HEK293 (cell line): ENCODE measurements around the gene ZNF771.
A peak's percentile ranks its signal among the peaks of the same experiment; 100 is the strongest.

ENCODE experiments used
- MZF1 ChIP-seq: fragments of 450-650 bp; formaldehyde crosslinking; IDR thresholded peaks from 2 replicates; pipeline ENCODE4 v1.5.1; 2017; ENCODE audit warnings: missing biosample characterization, missing genetic modification characterization, borderline replicate concordance
- REST ChIP-seq: fragments of 450-650 bp; formaldehyde crosslinking; IDR thresholded peaks from 2 replicates; pipeline ENCODE4 v1.5.1; 2016; ENCODE audit warnings: missing biosample characterization, missing genetic modification characterization
- ZBTB21 ChIP-seq: fragments of 450-650 bp; formaldehyde crosslinking; IDR thresholded peaks from 2 replicates; pipeline ENCODE4 v1.5.1; 2017; ENCODE audit warnings: missing biosample characterization, missing genetic modification characterization
- ZBTB6 ChIP-seq: fragments of 450-650 bp; formaldehyde crosslinking; IDR thresholded peaks from 2 replicates; pipeline ENCODE4 v1.5.1; 2017; ENCODE audit warnings: missing biosample characterization, missing genetic modification characterization
- ZBTB7A ChIP-seq: fragments of 450-650 bp; formaldehyde crosslinking; IDR thresholded peaks from 2 replicates; pipeline ENCODE4 v1.5.1; 2016; ENCODE audit warnings: low read depth, missing biosample characterization, missing genetic modification characterization
- ZEB2 ChIP-seq: fragments of 450-650 bp; formaldehyde crosslinking; IDR thresholded peaks from 2 replicates; pipeline ENCODE4 v1.5.1; 2016; ENCODE audit warnings: missing biosample characterization, missing genetic modification characterization
- ZIC2 ChIP-seq: fragments of 450-650 bp; formaldehyde crosslinking; IDR thresholded peaks from 2 replicates; pipeline ENCODE4 v1.5.1; 2016; ENCODE audit warnings: missing biosample characterization, missing genetic modification characterization
- ZNF10 ChIP-seq: fragments of 450-650 bp; formaldehyde crosslinking; IDR thresholded peaks from 2 replicates; pipeline ENCODE4 v1.5.1; 2017; ENCODE audit warnings: missing biosample characterization, missing genetic modification characterization
- ZNF155 ChIP-seq: fragments of 450-650 bp; formaldehyde crosslinking; IDR thresholded peaks from 2 replicates; pipeline ENCODE4 v1.5.1; 2016; ENCODE audit warnings: missing biosample characterization, missing genetic modification characterization
- ZNF16 ChIP-seq: fragments of 450-650 bp; formaldehyde crosslinking; IDR thresholded peaks from 2 replicates; pipeline ENCODE4 v1.5.1; 2016; ENCODE audit warnings: low read depth, missing biosample characterization, missing genetic modification characterization
- ZNF2 ChIP-seq: fragments of 450-650 bp; formaldehyde crosslinking; IDR thresholded peaks from 2 replicates; pipeline ENCODE4 v1.5.1; 2016; ENCODE audit warnings: missing biosample characterization, missing genetic modification characterization
- ZNF214 ChIP-seq: fragments of 450-650 bp; formaldehyde crosslinking; IDR thresholded peaks from 2 replicates; pipeline ENCODE4 v1.5.1; 2017; ENCODE audit warnings: missing biosample characterization, mild to moderate bottlenecking, missing genetic modification characterization, borderline replicate concordance
- ZNF366 ChIP-seq: fragments of 450-650 bp; formaldehyde crosslinking; conservative IDR thresholded peaks from 2 replicates; pipeline ENCODE4 v1.5.1; 2016; ENCODE audit warnings: missing biosample characterization, missing genetic modification characterization
- ZNF423 ChIP-seq: fragments of 450-650 bp; formaldehyde crosslinking; IDR thresholded peaks from 2 replicates; pipeline ENCODE4 v1.5.1; 2016; ENCODE audit warnings: missing biosample characterization, missing genetic modification characterization
- ZNF561 ChIP-seq: fragments of 450-650 bp; IDR thresholded peaks from 2 replicates; pipeline ENCODE4 v1.5.1; 2018; ENCODE audit warnings: missing biosample characterization, missing genetic modification characterization, borderline replicate concordance
- ZNF692 ChIP-seq: fragments of 450-650 bp; formaldehyde crosslinking; IDR thresholded peaks from 2 replicates; pipeline ENCODE4 v1.5.1; 2016; ENCODE audit warnings: missing biosample characterization, missing genetic modification characterization
- TF ChIP-seq, protein P1 (sequence below): fragments of 450-650 bp; formaldehyde crosslinking; IDR thresholded peaks from 2 replicates; pipeline ENCODE4 v1.5.1; 2017; ENCODE audit warnings: missing biosample characterization, missing genetic modification characterization
- TF ChIP-seq, protein P2 (sequence below): fragments of 450-650 bp; formaldehyde crosslinking; conservative IDR thresholded peaks from 2 replicates; pipeline ENCODE4 v1.5.1; 2016; ENCODE audit warnings: low read depth, missing biosample characterization, missing genetic modification characterization
- TF ChIP-seq, protein P3 (sequence below): sonication (generic); formaldehyde crosslinking; IDR thresholded peaks from 2 replicates; pipeline ENCODE4 v1.8.1; 2022; ENCODE audit warnings: mild to moderate bottlenecking, moderate library complexity, missing genetic modification reagents
- TF ChIP-seq, protein P4 (sequence below): fragments of 450-650 bp; formaldehyde crosslinking; IDR thresholded peaks from 2 replicates; pipeline ENCODE4 v1.5.1; 2016; ENCODE audit warnings: missing biosample characterization, missing genetic modification characterization
- TF ChIP-seq, protein P5 (sequence below): fragments of 450-650 bp; formaldehyde crosslinking; IDR thresholded peaks from 2 replicates; pipeline ENCODE4 v1.5.1; 2016; ENCODE audit warnings: missing biosample characterization, missing genetic modification characterization

The ZNF771 gene

GRCh38 chr16:30430428-30430970 is 23.1 kb downstream of the ZNF771 start (continued):
- TF ChIP-seq, protein P1, sequence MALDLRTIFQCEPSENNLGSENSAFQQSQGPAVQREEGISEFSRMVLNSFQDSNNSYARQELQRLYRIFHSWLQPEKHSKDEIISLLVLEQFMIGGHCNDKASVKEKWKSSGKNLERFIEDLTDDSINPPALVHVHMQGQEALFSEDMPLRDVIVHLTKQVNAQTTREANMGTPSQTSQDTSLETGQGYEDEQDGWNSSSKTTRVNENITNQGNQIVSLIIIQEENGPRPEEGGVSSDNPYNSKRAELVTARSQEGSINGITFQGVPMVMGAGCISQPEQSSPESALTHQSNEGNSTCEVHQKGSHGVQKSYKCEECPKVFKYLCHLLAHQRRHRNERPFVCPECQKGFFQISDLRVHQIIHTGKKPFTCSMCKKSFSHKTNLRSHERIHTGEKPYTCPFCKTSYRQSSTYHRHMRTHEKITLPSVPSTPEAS, result peak; percentile 46; the same call in 1 of the 2 replicates
- TF ChIP-seq ZNF561 (tag by site-specific recombination) (0 out of 2 replicates have a peak, but pooled peaks have one; percentile 87), ZNF366 (tag by site-specific recombination) (peak; percentile 24; the same call in 1 of the 2 replicates), MZF1 (tag by site-specific recombination) (0 out of 2 replicates have a peak, but pooled peaks have one; percentile 15), ZNF16 (tag by site-specific recombination) (no peak), ZNF214 (tag by site-specific recombination) (no peak), ZNF423 (tag by site-specific recombination) (no peak), ZNF10 (tag by site-specific recombination) (0 out of 2 replicates have a peak, but pooled peaks have one; percentile 7), ZNF155 (no peak), ZIC2 (tag by site-specific recombination) (0 out of 2 replicates have a peak, but pooled peaks have one; percentile 23), ZNF2 (tag by site-specific recombination) (peak; percentile 43; the same call in 1 of the 2 replicates), ZNF692 (0 out of 2 replicates have a peak, but pooled peaks have one; percentile 40), REST (tag by site-specific recombination) (0 out of 2 replicates have a peak, but pooled peaks have one; percentile 32), ZEB2 (tag by site-specific recombination) (peak; percentile 43; the same call in 1 of the 2 replicates), ZBTB7A (0 out of 2 replicates have a peak, but pooled peaks have one; percentile 37), ZBTB6 (tag by site-specific recombination) (0 out of 2 replicates have a peak, but pooled peaks have one; percentile 7), ZBTB21 (tag by site-specific recombination) (peak; percentile 38; the same call in 1 of the 2 replicates)
- TF ChIP-seq, protein P2, sequence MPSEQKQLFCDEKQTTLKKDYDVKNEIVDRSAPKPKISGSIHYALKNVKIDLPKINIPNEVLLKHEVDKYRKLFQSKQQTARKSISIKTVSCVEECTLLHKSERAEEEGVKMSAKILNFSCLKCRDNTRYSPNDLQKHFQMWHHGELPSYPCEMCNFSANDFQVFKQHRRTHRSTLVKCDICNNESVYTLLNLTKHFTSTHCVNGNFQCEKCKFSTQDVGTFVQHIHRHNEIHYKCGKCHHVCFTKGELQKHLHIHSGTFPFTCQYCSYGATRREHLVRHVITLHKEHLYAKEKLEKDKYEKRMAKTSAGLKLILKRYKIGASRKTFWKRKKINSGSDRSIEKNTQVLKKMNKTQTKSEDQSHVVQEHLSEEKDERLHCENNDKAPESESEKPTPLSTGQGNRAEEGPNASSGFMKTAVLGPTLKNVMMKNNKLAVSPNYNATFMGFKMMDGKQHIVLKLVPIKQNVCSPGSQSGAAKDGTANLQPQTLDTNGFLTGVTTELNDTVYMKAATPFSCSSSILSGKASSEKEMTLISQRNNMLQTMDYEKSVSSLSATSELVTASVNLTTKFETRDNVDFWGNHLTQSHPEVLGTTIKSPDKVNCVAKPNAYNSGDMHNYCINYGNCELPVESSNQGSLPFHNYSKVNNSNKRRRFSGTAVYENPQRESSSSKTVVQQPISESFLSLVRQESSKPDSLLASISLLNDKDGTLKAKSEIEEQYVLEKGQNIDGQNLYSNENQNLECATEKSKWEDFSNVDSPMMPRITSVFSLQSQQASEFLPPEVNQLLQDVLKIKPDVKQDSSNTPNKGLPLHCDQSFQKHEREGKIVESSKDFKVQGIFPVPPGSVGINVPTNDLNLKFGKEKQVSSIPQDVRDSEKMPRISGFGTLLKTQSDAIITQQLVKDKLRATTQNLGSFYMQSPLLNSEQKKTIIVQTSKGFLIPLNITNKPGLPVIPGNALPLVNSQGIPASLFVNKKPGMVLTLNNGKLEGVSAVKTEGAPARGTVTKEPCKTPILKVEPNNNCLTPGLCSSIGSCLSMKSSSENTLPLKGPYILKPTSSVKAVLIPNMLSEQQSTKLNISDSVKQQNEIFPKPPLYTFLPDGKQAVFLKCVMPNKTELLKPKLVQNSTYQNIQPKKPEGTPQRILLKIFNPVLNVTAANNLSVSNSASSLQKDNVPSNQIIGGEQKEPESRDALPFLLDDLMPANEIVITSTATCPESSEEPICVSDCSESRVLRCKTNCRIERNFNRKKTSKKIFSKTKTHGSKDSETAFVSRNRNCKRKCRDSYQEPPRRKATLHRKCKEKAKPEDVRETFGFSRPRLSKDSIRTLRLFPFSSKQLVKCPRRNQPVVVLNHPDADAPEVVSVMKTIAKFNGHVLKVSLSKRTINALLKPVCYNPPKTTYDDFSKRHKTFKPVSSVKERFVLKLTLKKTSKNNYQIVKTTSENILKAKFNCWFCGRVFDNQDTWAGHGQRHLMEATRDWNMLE (tag by site-specific recombination), result peak; percentile 80
- TF ChIP-seq, protein P3, sequence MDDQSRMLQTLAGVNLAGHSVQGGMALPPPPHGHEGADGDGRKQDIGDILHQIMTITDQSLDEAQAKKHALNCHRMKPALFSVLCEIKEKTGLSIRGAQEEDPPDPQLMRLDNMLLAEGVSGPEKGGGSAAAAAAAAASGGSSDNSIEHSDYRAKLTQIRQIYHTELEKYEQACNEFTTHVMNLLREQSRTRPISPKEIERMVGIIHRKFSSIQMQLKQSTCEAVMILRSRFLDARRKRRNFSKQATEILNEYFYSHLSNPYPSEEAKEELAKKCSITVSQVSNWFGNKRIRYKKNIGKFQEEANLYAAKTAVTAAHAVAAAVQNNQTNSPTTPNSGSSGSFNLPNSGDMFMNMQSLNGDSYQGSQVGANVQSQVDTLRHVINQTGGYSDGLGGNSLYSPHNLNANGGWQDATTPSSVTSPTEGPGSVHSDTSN (CRISPR knock-in tag), result 0 out of 2 replicates have a peak, but pooled peaks have one; percentile 16
- TF ChIP-seq, protein P4, sequence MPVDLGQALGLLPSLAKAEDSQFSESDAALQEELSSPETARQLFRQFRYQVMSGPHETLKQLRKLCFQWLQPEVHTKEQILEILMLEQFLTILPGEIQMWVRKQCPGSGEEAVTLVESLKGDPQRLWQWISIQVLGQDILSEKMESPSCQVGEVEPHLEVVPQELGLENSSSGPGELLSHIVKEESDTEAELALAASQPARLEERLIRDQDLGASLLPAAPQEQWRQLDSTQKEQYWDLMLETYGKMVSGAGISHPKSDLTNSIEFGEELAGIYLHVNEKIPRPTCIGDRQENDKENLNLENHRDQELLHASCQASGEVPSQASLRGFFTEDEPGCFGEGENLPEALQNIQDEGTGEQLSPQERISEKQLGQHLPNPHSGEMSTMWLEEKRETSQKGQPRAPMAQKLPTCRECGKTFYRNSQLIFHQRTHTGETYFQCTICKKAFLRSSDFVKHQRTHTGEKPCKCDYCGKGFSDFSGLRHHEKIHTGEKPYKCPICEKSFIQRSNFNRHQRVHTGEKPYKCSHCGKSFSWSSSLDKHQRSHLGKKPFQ (tag by site-specific recombination), result 0 out of 2 replicates have a peak, but pooled peaks have one; percentile 13
- TF ChIP-seq, protein P5, sequence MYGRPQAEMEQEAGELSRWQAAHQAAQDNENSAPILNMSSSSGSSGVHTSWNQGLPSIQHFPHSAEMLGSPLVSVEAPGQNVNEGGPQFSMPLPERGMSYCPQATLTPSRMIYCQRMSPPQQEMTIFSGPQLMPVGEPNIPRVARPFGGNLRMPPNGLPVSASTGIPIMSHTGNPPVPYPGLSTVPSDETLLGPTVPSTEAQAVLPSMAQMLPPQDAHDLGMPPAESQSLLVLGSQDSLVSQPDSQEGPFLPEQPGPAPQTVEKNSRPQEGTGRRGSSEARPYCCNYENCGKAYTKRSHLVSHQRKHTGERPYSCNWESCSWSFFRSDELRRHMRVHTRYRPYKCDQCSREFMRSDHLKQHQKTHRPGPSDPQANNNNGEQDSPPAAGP, result peak; percentile 65
